ENCODE data around the gene ZC3H15.
"Not testable (repeated sequence)": the region's sequence is repeated elsewhere in the genome, so short reads cannot be mapped to it uniquely, and the experiment has no call there.

Gene ZC3H15

DNA sequence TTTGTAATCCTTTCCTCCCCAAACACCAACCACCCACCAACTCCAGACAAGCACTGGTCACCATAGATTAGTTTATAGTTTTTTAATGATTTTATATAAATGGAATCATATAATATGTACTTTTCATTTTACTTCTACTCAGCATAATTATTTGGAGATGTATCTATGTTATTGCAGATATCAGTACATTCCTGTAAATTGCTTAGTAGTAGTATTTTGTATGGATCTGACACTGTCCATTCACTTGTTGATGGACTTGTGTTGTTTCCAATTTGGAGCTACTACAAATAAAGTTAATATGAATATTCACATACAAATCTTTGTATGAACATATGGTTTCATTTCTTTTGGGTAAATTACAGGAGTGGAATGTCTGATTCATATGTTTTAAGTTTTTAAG lies 31.0 kb downstream of the ZC3H15 start:
- no peak overlapping the region for H2AFZ ChIP-seq (ENCODE audit: low read length)
- H3K9me2 ChIP-seq (replicated peaks; ENCODE audit: low read depth, low read length): no peaks in the 10 kb centered on the region
- TF ChIP-seq CTCF (conservative IDR thresholded peaks at IDR 0.05; ENCODE audit: low read length) (no peak), EZH2phosphoT487 (IDR thresholded peaks at IDR 0.05; ENCODE audit: borderline replicate concordance) (no peak)
- no peak overlapping the region for H3K9ac ChIP-seq (ENCODE audit: low read depth, low read length, poor library complexity, severe bottlenecking)
- no peaks in the 10 kb centered on the region for H3F3A ChIP-seq (ENCODE audit: low read depth)
- no peaks in the 10 kb centered on the region for H3K4me1 ChIP-seq (ENCODE audit: insufficient read depth, low read length, poor library complexity, severe bottlenecking)
- no peak overlapping the region for H3K4me3 ChIP-seq (ENCODE audit: low read length, poor library complexity, severe bottlenecking)
- H3K36me3 ChIP-seq (ENCODE audit: insufficient read depth, low read length): peaks cover 25% of the 10 kb centered on the region
- no peaks in the 10 kb centered on the region for H3K9me3 ChIP-seq (ENCODE audit: insufficient read depth, low read depth, low read length)
- H3K4me2 ChIP-seq (ENCODE audit: low read depth, low read length, poor library complexity, severe bottlenecking): no peak overlapping the region
- H4K20me1 ChIP-seq (ENCODE audit: insufficient read depth, low read length, poor library complexity, severe bottlenecking): no peaks in the 10 kb centered on the region
- no peaks in the 10 kb centered on the region for H3K79me2 ChIP-seq (ENCODE audit: insufficient read depth, low read length)
- H3K27me3 ChIP-seq (ENCODE audit: insufficient read depth, low read length, poor library complexity, severe bottlenecking): no peaks in the 10 kb centered on the region

DNA sequence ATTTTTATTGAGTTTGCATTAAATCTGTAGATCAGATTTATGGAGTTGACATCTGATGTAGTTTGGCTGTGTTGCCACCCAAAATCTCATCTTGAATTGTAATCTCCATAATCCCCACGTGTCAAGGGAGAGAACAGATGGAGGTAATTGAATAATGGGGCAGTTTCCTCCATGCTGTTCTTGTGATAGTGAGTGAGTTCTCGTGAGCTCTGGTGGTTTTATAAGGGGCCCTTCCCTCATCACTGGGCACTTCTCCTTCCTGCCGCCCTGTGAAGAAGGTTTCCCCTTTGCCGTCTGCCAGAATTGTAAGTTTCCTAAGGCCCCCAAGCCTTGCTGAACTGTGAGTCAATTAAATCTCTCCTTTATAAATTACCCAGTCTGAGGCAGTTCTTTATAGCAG lies 32.2 kb downstream of the ZC3H15 start:
- H3K4me2 ChIP-seq (ENCODE audit: low read depth, low read length, poor library complexity, severe bottlenecking): no peak overlapping the region
- no peaks in the 10 kb centered on the region for H3K79me2 ChIP-seq (ENCODE audit: insufficient read depth, low read length)
- H3K9ac ChIP-seq (ENCODE audit: low read depth, low read length, poor library complexity, severe bottlenecking): no peak overlapping the region
- H3K9me3 ChIP-seq (ENCODE audit: insufficient read depth, low read depth, low read length): no peaks in the 10 kb centered on the region
- H3F3A ChIP-seq (ENCODE audit: low read depth): no peaks in the 10 kb centered on the region
- H4K20me1 ChIP-seq (ENCODE audit: insufficient read depth, low read length, poor library complexity, severe bottlenecking): no peaks in the 10 kb centered on the region
- no peak for TF ChIP-seq EZH2phosphoT487 (IDR thresholded peaks at IDR 0.05; ENCODE audit: borderline replicate concordance)
- H3K36me3 ChIP-seq (ENCODE audit: insufficient read depth, low read length): peaks cover 16% of the 10 kb centered on the region; the same call in 1 of the 2 replicates
- no peaks in the 10 kb centered on the region for H3K9me2 ChIP-seq (replicated peaks; ENCODE audit: low read depth, low read length)
- H2AFZ ChIP-seq (ENCODE audit: low read length): no peak overlapping the region
- H3K4me3 ChIP-seq (ENCODE audit: low read length, poor library complexity, severe bottlenecking): no peak overlapping the region
- no peaks in the 10 kb centered on the region for H3K27me3 ChIP-seq (ENCODE audit: insufficient read depth, low read length, poor library complexity, severe bottlenecking)
- H3K4me1 ChIP-seq (ENCODE audit: insufficient read depth, low read length, poor library complexity, severe bottlenecking): no peaks in the 10 kb centered on the region

DNA sequence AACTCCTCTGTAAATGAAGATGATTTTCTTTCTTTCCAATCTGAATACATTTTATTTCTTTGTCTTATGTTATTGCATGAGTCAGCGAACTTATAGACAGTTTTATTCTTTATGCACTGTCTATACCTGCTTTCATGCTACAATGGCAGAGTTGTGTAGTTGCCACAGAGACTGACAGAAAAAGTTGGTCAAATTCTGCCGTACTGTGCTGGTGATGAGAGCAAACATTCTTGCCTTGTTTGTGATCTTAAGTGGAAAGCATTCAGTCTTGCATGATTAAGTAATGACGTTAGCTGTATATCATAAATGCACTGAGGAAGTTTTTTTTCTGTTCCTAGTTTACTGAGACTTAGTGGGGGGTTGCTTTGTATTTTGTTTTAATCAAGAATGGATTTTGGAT lies 32.9 kb downstream of the ZC3H15 start:
- peaks cover 13% of the 10 kb centered on the region; the same call in 1 of the 2 replicates for H3K36me3 ChIP-seq (ENCODE audit: insufficient read depth, low read length)
- H3K79me2 ChIP-seq (ENCODE audit: insufficient read depth, low read length): no peaks in the 10 kb centered on the region
- no peaks in the 10 kb centered on the region for H3K9me2 ChIP-seq (replicated peaks; ENCODE audit: low read depth, low read length)
- H4K20me1 ChIP-seq (ENCODE audit: insufficient read depth, low read length, poor library complexity, severe bottlenecking): no peaks in the 10 kb centered on the region
- H3K9ac ChIP-seq (ENCODE audit: low read depth, low read length, poor library complexity, severe bottlenecking): no peak overlapping the region
- H3K9me3 ChIP-seq (ENCODE audit: insufficient read depth, low read depth, low read length): no peaks in the 10 kb centered on the region
- no peaks in the 10 kb centered on the region for H3K4me1 ChIP-seq (ENCODE audit: insufficient read depth, low read length, poor library complexity, severe bottlenecking)
- H3K4me3 ChIP-seq (ENCODE audit: low read length, poor library complexity, severe bottlenecking): no peak overlapping the region
- no peaks in the 10 kb centered on the region for H3F3A ChIP-seq (ENCODE audit: low read depth)
- no peak for TF ChIP-seq EZH2phosphoT487 (IDR thresholded peaks at IDR 0.05; ENCODE audit: borderline replicate concordance)
- TF ChIP-seq CTCF (conservative IDR thresholded peaks at IDR 0.05; ENCODE audit: low read length): no peak
- H2AFZ ChIP-seq (ENCODE audit: low read length): no peak overlapping the region
- H3K27me3 ChIP-seq (ENCODE audit: insufficient read depth, low read length, poor library complexity, severe bottlenecking): no peaks in the 10 kb centered on the region
- no peak overlapping the region for H3K4me2 ChIP-seq (ENCODE audit: low read depth, low read length, poor library complexity, severe bottlenecking)

GRCh38 chr2:186521570-186522153 lies 35.6 kb downstream of the ZC3H15 start:
- not testable (repeated sequence) for H3K9me2 ChIP-seq (replicated peaks; ENCODE audit: low read depth, low read length); H3K9me3 ChIP-seq (ENCODE audit: insufficient read depth, low read depth, low read length); H4K20me1 ChIP-seq (ENCODE audit: insufficient read depth, low read length, poor library complexity, severe bottlenecking); H2AFZ ChIP-seq (ENCODE audit: low read length); H3K4me2 ChIP-seq (ENCODE audit: low read depth, low read length, poor library complexity, severe bottlenecking); H3K4me1 ChIP-seq (ENCODE audit: insufficient read depth, low read length, poor library complexity, severe bottlenecking); H3K4me3 ChIP-seq (ENCODE audit: low read length, poor library complexity, severe bottlenecking); H3K9ac ChIP-seq (ENCODE audit: low read depth, low read length, poor library complexity, severe bottlenecking); H3K79me2 ChIP-seq (ENCODE audit: insufficient read depth, low read length); H3F3A ChIP-seq (ENCODE audit: low read depth); H3K27me3 ChIP-seq (ENCODE audit: insufficient read depth, low read length, poor library complexity, severe bottlenecking)
- peaks cover 13% of the 10 kb centered on the region; the same call in 1 of the 2 replicates for H3K36me3 ChIP-seq (ENCODE audit: insufficient read depth, low read length)

All from Loucy (cell line).